ENCODE results near the gene SRCAP. TPM values are rescaled to one million over a fixed set of nuclear protein-coding genes. Genes with fewer than 3 reads are reported as not detected.

Gene SRCAP
- total and polyA plus RNA-seq, 2 of the 8 experiments (the other 6 are each of a cell fraction or from before 2014, with no cell fraction given), result 5.5 to 54.3 TPM

DNA sequence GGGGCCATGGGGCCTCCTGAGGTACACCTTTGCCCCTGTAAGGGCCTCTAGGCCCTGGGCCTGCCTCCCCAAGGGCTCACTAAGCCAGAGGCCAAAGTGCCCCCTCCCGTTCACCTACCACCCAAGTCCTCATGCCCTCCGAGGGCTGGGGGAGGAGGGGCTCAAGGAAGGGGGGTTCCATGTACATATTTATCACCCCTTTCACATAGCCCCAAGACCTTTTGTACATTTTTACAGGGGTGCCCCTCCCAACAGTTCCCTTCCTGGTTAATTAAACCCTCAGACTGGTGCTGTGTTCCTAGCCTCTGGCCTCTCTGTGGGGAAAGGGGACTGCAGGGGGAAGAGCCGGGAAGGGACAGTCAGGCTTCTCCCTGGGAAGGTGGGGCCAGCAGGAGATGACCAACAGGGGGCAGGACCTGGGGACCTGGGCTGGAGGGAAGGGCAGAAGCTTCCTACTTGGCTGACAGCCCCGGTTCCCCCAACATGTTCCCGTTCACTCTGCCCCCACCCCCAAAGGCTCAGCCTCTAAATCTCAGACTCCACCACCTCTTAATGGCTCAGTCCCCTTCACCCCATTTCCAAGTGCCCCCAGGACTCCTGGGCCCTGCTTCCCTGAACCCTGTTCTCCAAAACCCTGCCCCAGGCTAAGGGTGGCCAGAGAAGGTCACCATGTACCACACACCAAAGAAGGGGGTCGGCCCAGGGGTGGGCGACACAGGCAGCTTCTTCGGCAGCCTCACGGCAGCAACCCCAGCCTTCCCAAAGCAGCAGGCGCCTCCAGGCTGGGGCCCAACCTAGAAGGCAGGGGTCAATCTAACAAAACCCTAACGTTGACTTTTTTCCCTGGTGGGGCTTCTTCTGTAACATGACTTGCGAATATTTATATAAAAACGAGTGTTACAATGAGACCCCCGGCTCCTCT is 28.8 kb upstream of the SRCAP start (continued):
- TF ChIP-seq CHD7 (IDR thresholded peaks at IDR 0.05; ENCODE audit: insufficient replicate concordance, low read length), result no peak

Data from H1 (cell line).